Glutamatergic neuron (in vitro differentiated cells): Measurements from ENCODE around the gene CCDC85A. TPM values are rescaled to one million over a fixed set of nuclear protein-coding genes. Genes with fewer than 3 reads are reported as not detected.

Experiments used
- DNase-seq: peaks from one replicate; pipeline ENCODE4 v3.0.0; 2022
- H3K27ac Mint-ChIP-seq: one replicate; pipeline ENCODE4 v1.8.0; 2020; ENCODE audit warnings: mild to moderate bottlenecking, mixed read lengths, inconsistent platforms; ENCODE audit not compliant: unreplicated experiment
- H3K27me3 Mint-ChIP-seq: one replicate; pipeline ENCODE4 v1.8.0; 2020; ENCODE audit warnings: mild to moderate bottlenecking, moderate library complexity, mixed read lengths, inconsistent platforms; ENCODE audit not compliant: unreplicated experiment
- H3K36me3 Mint-ChIP-seq: one replicate; pipeline ENCODE4 v1.8.0; 2020; ENCODE audit warnings: mild to moderate bottlenecking, mixed read lengths, inconsistent platforms; ENCODE audit not compliant: unreplicated experiment
- H3K4me1 Mint-ChIP-seq: one replicate; pipeline ENCODE4 v1.8.0; 2020; ENCODE audit warnings: mild to moderate bottlenecking, low read depth, mixed read lengths, inconsistent platforms; ENCODE audit not compliant: unreplicated experiment
- H3K4me3 Mint-ChIP-seq: one replicate; pipeline ENCODE4 v1.8.0; 2020; ENCODE audit warnings: mild to moderate bottlenecking, mixed read lengths, inconsistent platforms; ENCODE audit not compliant: unreplicated experiment
- H3K9me3 Mint-ChIP-seq: one replicate; pipeline ENCODE4 v1.8.0; 2020; ENCODE audit warnings: mild to moderate bottlenecking, moderate library complexity, mixed read lengths, inconsistent platforms; ENCODE audit not compliant: unreplicated experiment
- total RNA-seq: library from RNA; stranded (reverse); fragmentation: NEBNext Ultra II Directional; extraction: Animal tissue kit (Norgen Biotek cat#: 25700); gene quantifications from one replicate; pipeline ENCODE4 v1.2.1, GENCODE V29; 2021; ENCODE audit not compliant: unreplicated experiment
- TF ChIP-seq, protein P1 (sequence below): fragments of 200-600 bp; sonication (generic); IDR thresholded peaks from one replicate; pipeline ENCODE4 v1.5.0; 2021; ENCODE audit not compliant: partially characterized antibody, unreplicated experiment

Gene CCDC85A
- total RNA-seq, 1 donor from 2014 or later: 12.1 TPM

- TF ChIP-seq, protein P1, sequence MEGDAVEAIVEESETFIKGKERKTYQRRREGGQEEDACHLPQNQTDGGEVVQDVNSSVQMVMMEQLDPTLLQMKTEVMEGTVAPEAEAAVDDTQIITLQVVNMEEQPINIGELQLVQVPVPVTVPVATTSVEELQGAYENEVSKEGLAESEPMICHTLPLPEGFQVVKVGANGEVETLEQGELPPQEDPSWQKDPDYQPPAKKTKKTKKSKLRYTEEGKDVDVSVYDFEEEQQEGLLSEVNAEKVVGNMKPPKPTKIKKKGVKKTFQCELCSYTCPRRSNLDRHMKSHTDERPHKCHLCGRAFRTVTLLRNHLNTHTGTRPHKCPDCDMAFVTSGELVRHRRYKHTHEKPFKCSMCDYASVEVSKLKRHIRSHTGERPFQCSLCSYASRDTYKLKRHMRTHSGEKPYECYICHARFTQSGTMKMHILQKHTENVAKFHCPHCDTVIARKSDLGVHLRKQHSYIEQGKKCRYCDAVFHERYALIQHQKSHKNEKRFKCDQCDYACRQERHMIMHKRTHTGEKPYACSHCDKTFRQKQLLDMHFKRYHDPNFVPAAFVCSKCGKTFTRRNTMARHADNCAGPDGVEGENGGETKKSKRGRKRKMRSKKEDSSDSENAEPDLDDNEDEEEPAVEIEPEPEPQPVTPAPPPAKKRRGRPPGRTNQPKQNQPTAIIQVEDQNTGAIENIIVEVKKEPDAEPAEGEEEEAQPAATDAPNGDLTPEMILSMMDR: no peak
- Mint-ChIP-seq H3K4me1 (peaks cover 2% of the 10 kb centered on the region), H3K27ac (no peak overlapping the region), H3K9me3 (no peaks in the 10 kb centered on the region), H3K27me3 (no peaks in the 10 kb centered on the region), H3K36me3 (no peaks in the 10 kb centered on the region), H3K4me3 (no peak overlapping the region)
- no peak for DNase-seq
Observed at GRCh38 chr2:56382466-56382865, 198.7 kb downstream of the CCDC85A start.

DNA sequence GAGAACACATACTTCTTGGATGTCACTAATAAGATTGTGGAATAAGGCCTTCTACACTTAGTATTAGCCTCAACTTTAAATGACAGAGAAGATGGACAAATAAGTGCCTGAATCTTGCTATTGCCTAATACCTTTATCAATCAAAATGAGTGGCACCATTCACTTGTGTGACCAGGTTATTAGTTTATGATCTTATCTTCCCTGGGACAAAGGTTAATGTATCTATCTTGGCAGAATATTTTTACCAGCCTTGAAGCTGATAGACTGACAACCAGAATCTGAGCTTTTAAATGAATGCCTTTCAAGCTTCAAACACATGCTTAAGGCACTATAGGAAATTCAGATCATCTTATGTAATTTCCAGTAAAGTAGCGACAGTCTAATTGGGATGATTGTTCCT is 202.9 kb downstream of the CCDC85A start:
- TF ChIP-seq, protein P1: no peak
- Mint-ChIP-seq H3K4me1 (no peaks in the 10 kb centered on the region), H3K4me3 (no peak overlapping the region), H3K27ac (no peak overlapping the region), H3K9me3 (no peaks in the 10 kb centered on the region), H3K36me3 (no peaks in the 10 kb centered on the region), H3K27me3 (no peaks in the 10 kb centered on the region)
- no peak for DNase-seq

DNA sequence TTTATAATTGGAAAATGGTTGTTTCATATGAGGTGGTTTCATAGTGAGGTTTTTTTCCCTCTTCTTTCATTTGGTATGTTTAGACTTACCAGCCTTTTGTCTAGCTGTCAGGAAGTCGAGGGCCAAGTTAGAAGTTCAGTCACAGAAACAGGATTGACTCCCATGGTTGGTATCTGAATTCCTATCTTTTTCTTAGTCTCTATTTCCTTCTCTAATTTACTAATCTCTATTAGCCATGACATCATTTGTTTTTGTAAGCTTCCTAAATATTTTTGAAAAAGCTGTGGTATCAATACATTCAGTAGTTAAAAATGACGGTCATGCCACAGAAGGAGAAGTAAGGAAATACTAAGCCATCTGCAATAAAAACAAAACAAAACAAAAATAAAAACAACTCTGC is 206.9 kb downstream of the CCDC85A start:
- Mint-ChIP-seq H3K4me3 (no peak overlapping the region), H3K27me3 (no peaks in the 10 kb centered on the region), H3K4me1 (peaks cover 3% of the 10 kb centered on the region), H3K36me3 (no peaks in the 10 kb centered on the region), H3K9me3 (no peaks in the 10 kb centered on the region), H3K27ac (no peak overlapping the region)
- TF ChIP-seq, protein P1: no peak
- DNase-seq: no peak

- H3K4me3 Mint-ChIP-seq: no peak overlapping the region
- TF ChIP-seq, protein P1: no peak
- no peaks in the 10 kb centered on the region for H3K27me3 Mint-ChIP-seq
- no peak for DNase-seq
- H3K36me3 Mint-ChIP-seq: no peaks in the 10 kb centered on the region
- H3K4me1 Mint-ChIP-seq: no peaks in the 10 kb centered on the region
- no peaks in the 10 kb centered on the region for H3K9me3 Mint-ChIP-seq
- H3K27ac Mint-ChIP-seq: no peak overlapping the region
Observed at GRCh38 chr2:56410140-56410539, 226.3 kb downstream of the CCDC85A start.

DNA sequence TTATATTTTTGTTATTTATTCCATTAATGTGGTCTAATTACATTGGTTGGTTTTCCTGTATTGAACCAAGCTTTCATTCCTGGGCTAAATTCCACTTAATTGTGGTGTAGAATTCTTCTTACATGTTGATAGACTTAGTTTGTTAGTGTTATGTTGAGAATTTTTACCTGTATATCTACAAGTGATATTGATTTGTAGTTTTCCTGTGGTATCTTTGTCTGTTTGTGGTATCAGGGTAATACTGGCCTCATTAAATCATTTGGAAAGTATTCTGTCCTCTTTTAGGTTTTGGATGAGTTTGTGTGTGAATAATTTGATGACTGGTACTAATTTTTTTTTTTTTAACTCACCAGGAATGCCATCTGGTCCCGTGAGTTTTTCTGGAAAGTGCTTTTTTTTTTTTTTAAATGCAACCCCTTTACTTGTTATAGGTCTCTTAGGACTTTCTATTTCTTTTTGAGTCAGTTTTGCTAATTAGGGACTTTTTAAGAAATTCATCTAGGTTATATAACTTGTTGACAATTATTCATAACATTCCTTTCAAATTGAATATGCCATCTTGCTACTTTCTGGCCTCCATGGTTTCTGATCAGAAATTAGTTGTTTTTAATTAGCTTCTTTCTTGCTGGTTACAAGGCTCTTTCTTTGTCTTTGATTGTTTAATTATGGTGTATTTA is 232.8 kb downstream of the CCDC85A start:
- H3K4me1 Mint-ChIP-seq: no peaks in the 10 kb centered on the region
- peaks cover 9% of the 10 kb centered on the region for H3K36me3 Mint-ChIP-seq
- TF ChIP-seq, protein P1: no peak
- DNase-seq: no peak
- H3K27ac Mint-ChIP-seq: no peak overlapping the region
- no peak overlapping the region for H3K4me3 Mint-ChIP-seq
- H3K27me3 Mint-ChIP-seq: no peaks in the 10 kb centered on the region
- H3K9me3 Mint-ChIP-seq: peaks cover 1% of the 10 kb centered on the region
